Measurements from ENCODE around the gene NDUFS6.

NDUFS6 gene

DNA sequence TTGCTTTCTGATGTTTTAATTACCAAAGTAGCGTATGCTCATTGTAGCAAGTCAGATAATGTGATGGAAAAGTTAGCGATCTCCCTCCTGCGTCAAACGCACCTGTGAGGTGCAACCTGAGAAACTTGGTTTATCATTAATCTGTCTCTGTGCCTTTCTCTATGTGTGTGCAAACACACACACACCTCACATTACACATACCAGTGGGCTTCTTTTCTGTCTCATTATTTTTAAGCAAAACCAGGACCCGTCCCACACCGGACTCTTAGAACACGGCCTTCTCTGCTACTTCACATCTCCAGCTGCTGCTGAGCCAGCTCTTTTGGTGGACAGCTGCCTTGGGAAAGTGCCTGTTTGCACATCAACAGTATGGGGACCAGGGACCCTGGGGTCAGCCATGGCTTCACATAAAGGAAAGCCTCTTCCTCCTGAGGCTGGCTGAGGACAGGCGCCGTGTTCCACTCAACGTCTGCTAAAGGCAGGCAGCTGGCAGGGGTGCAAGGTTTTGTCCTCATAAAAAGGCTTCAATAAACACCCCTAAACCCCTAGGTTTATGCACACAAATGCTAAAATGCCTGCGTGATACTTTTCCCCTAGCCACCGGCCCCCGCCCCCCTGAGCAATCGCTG, 45.8 kb upstream of the NDUFS6 start:
- H3K4ac ChIP-seq (ENCODE audit: low read depth, low read length) = no peak overlapping the region
- H3K4me2 ChIP-seq (ENCODE audit: low read length) = no peak overlapping the region
- H2AK5ac ChIP-seq (ENCODE audit: low read length) = no peak overlapping the region
- H3K27me3 ChIP-seq (ENCODE audit: insufficient read depth, low read length, poor library complexity) = no peaks in the 10 kb centered on the region
- no peak overlapping the region for H2BK5ac ChIP-seq (ENCODE audit: low read length)
- H3K79me2 ChIP-seq (ENCODE audit: control insufficient read depth, insufficient read depth, low read length) = no peaks in the 10 kb centered on the region
- H4K5ac ChIP-seq (ENCODE audit: low read length) = no peak overlapping the region
- no peak for DNase-seq
- H2BK15ac ChIP-seq (replicated peaks; ENCODE audit: low read depth) = no peak overlapping the region
- no peak overlapping the region for H2BK120ac ChIP-seq (ENCODE audit: low read depth, low read length)
- H3K79me1 ChIP-seq (ENCODE audit: low read length) = no peaks in the 10 kb centered on the region
- H3K56ac ChIP-seq (ENCODE audit: low read length) = no peak overlapping the region
- H3K18ac ChIP-seq (ENCODE audit: low read length) = no peak overlapping the region
- no peak overlapping the region for H3K23ac ChIP-seq (ENCODE audit: low read length)
- no peak overlapping the region for H3K4me3 ChIP-seq (ENCODE audit: low read length)
- no peak overlapping the region for H3K9ac ChIP-seq (ENCODE audit: low read length)
- H3K36me3 ChIP-seq (ENCODE audit: control insufficient read depth, insufficient read depth, low read length) = no peaks in the 10 kb centered on the region
- no peaks in the 10 kb centered on the region for H3K4me1 ChIP-seq (ENCODE audit: control insufficient read depth, low read depth, low read length)
- no CpG with 5 or more reads among the region's 14 CpGs for WGBS (ENCODE audit: extremely low coverage, insufficient coverage, low lambda C conversion rate)
- H4K8ac ChIP-seq (ENCODE audit: low read depth, low read length) = no peak overlapping the region
- H3K27ac ChIP-seq (ENCODE audit: low read depth, low read length) = no peak overlapping the region

DNA sequence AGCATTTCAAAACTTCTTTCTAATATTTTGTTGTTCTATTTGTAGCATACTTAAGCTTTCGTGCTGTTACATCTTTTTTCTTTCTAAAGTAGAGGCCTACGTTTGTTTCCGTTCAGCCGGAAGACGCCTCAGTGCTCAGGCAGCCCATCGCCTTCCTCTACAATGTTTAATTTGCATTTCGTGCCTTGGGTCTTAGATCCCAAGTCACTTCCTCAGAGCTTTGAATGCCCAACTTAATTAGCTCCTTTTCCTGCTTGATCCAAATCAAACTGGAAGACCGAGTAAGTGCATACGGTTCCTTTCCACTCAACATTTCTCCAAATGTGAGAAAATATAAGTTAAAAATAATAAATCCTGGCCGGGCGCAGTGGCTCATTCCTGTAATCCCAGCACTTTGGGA, 44.7 kb upstream of the NDUFS6 start:
- Histone ChIP-seq H4K5ac (ENCODE audit: low read length) (no peak overlapping the region), H3K79me2 (ENCODE audit: control insufficient read depth, insufficient read depth, low read length) (no peaks in the 10 kb centered on the region), H2BK5ac (ENCODE audit: low read length) (no peak overlapping the region), H3K56ac (ENCODE audit: low read length) (no peak overlapping the region), H3K27me3 (ENCODE audit: insufficient read depth, low read length, poor library complexity) (no peaks in the 10 kb centered on the region), H2BK15ac (replicated peaks; ENCODE audit: low read depth) (no peak overlapping the region), H3K4me2 (ENCODE audit: low read length) (no peak overlapping the region), H3K36me3 (ENCODE audit: control insufficient read depth, insufficient read depth, low read length) (no peaks in the 10 kb centered on the region), H3K23ac (ENCODE audit: low read length) (no peak overlapping the region), H3K18ac (ENCODE audit: low read length) (no peak overlapping the region), H2AK5ac (ENCODE audit: low read length) (no peak overlapping the region), H3K4me3 (ENCODE audit: low read length) (no peak overlapping the region), H3K79me1 (ENCODE audit: low read length) (no peaks in the 10 kb centered on the region), H3K9ac (ENCODE audit: low read length) (no peak overlapping the region), H2BK120ac (ENCODE audit: low read depth, low read length) (no peak overlapping the region), H4K8ac (ENCODE audit: low read depth, low read length) (no peak overlapping the region), H3K27ac (ENCODE audit: low read depth, low read length) (no peak overlapping the region), H3K4me1 (ENCODE audit: control insufficient read depth, low read depth, low read length) (no peaks in the 10 kb centered on the region), H3K4ac (ENCODE audit: low read depth, low read length) (no peak overlapping the region)
- no CpG with 5 or more reads among the region's 11 CpGs for WGBS (ENCODE audit: extremely low coverage, insufficient coverage, low lambda C conversion rate)
- peak; percentile 8 for DNase-seq

DNA sequence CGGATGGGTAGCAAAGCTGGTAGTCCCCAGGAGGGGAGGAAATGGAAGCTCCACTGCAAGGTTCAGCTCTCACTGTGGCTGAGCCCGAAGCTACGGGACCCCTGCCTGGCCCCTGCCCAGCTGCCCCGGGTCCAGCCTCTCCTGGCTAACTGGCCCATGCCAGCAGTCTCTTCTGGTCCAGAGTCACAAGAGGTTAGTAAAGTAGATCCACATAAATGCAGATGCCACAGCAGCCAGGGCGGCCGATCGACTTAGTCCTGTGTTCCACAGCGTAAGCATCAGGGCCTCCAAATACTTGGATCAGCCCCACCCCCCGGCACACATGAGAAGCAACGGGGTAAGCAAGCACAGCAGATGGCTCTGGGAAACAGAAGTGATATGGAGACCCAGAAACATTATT, 43.7 kb upstream of the NDUFS6 start:
- Histone ChIP-seq H3K18ac (ENCODE audit: low read length) (no peak overlapping the region), H3K23ac (ENCODE audit: low read length) (no peak overlapping the region), H3K27me3 (ENCODE audit: insufficient read depth, low read length, poor library complexity) (no peaks in the 10 kb centered on the region), H3K4me3 (ENCODE audit: low read length) (no peak overlapping the region), H2AK5ac (ENCODE audit: low read length) (no peak overlapping the region), H4K8ac (ENCODE audit: low read depth, low read length) (no peak overlapping the region), H3K79me2 (ENCODE audit: control insufficient read depth, insufficient read depth, low read length) (no peaks in the 10 kb centered on the region), H2BK120ac (ENCODE audit: low read depth, low read length) (no peak overlapping the region), H3K36me3 (ENCODE audit: control insufficient read depth, insufficient read depth, low read length) (no peaks in the 10 kb centered on the region), H3K4me2 (ENCODE audit: low read length) (no peak overlapping the region), H2BK5ac (ENCODE audit: low read length) (no peak overlapping the region), H3K4me1 (ENCODE audit: control insufficient read depth, low read depth, low read length) (no peaks in the 10 kb centered on the region), H4K5ac (ENCODE audit: low read length) (no peak overlapping the region), H3K56ac (ENCODE audit: low read length) (no peak overlapping the region), H3K27ac (ENCODE audit: low read depth, low read length) (no peak overlapping the region), H3K9ac (ENCODE audit: low read length) (no peak overlapping the region), H3K4ac (ENCODE audit: low read depth, low read length) (no peak overlapping the region), H3K79me1 (ENCODE audit: low read length) (no peaks in the 10 kb centered on the region), H2BK15ac (replicated peaks; ENCODE audit: low read depth) (no peak overlapping the region)
- DNase-seq = no peak
- WGBS (ENCODE audit: extremely low coverage, insufficient coverage, low lambda C conversion rate) = no CpG with 5 or more reads among the region's 10 CpGs

GRCh38 chr5:1758574-1758973, 42.6 kb upstream of the NDUFS6 start:
- Histone ChIP-seq H3K56ac (ENCODE audit: low read length) (no peak overlapping the region), H2BK5ac (ENCODE audit: low read length) (no peak overlapping the region), H3K4me2 (ENCODE audit: low read length) (no peak overlapping the region), H3K18ac (ENCODE audit: low read length) (no peak overlapping the region), H3K36me3 (ENCODE audit: control insufficient read depth, insufficient read depth, low read length) (no peaks in the 10 kb centered on the region), H3K4me1 (ENCODE audit: control insufficient read depth, low read depth, low read length) (no peaks in the 10 kb centered on the region), H3K79me2 (ENCODE audit: control insufficient read depth, insufficient read depth, low read length) (no peaks in the 10 kb centered on the region), H3K9ac (ENCODE audit: low read length) (no peak overlapping the region), H3K4ac (ENCODE audit: low read depth, low read length) (no peak overlapping the region), H3K79me1 (ENCODE audit: low read length) (no peaks in the 10 kb centered on the region), H4K8ac (ENCODE audit: low read depth, low read length) (no peak overlapping the region), H3K27ac (ENCODE audit: low read depth, low read length) (no peak overlapping the region), H4K5ac (ENCODE audit: low read length) (no peak overlapping the region), H2AK5ac (ENCODE audit: low read length) (no peak overlapping the region), H2BK120ac (ENCODE audit: low read depth, low read length) (no peak overlapping the region), H3K27me3 (ENCODE audit: insufficient read depth, low read length, poor library complexity) (no peaks in the 10 kb centered on the region), H3K4me3 (ENCODE audit: low read length) (no peak overlapping the region), H2BK15ac (replicated peaks; ENCODE audit: low read depth) (no peak overlapping the region), H3K23ac (ENCODE audit: low read length) (no peak overlapping the region)
- no CpG with 5 or more reads among the region's 3 CpGs for WGBS (ENCODE audit: extremely low coverage, insufficient coverage, low lambda C conversion rate)
- no peak for DNase-seq

DNA sequence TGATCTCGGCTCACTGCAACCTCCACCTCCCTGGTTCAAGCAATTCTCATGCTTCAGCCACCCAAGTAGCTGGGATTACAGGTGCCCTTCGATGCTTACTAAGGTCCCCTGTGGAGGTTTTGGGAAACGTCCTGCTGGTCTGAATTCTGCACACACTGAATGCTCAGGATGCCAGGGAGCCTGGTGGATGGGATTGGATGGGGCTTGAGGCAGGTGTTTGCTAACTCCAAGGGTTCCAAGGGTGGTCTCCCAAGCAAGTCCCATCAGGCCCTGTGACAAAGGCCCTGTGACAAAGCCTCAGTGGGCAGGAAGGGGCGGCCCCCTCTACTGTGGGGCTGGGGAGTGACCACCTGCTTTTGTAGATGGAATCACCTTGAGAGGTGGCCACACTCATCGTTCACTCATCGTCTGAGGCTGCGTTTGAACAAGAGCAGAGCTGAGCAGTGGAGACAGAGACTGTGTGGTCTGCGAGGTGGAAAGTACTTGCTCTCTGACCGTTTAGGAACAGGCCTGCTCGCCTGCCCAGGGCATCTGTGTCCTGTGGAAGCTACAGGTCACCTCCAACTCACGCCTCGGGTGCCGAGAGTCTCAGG, 41.7 kb upstream of the NDUFS6 start:
- no peaks in the 10 kb centered on the region for H3K36me3 ChIP-seq (ENCODE audit: control insufficient read depth, insufficient read depth, low read length)
- no peak overlapping the region for H3K4me3 ChIP-seq (ENCODE audit: low read length)
- H2BK5ac ChIP-seq (ENCODE audit: low read length) = no peak overlapping the region
- H3K27ac ChIP-seq (ENCODE audit: low read depth, low read length) = no peak overlapping the region
- no peak overlapping the region for H4K8ac ChIP-seq (ENCODE audit: low read depth, low read length)
- no peak overlapping the region for H2BK120ac ChIP-seq (ENCODE audit: low read depth, low read length)
- H3K4me1 ChIP-seq (ENCODE audit: control insufficient read depth, low read depth, low read length) = no peaks in the 10 kb centered on the region
- no peak overlapping the region for H3K56ac ChIP-seq (ENCODE audit: low read length)
- H4K5ac ChIP-seq (ENCODE audit: low read length) = no peak overlapping the region
- no peak overlapping the region for H3K9ac ChIP-seq (ENCODE audit: low read length)
- no CpG with 5 or more reads among the region's 13 CpGs for WGBS (ENCODE audit: extremely low coverage, insufficient coverage, low lambda C conversion rate)
- no peak overlapping the region for H3K18ac ChIP-seq (ENCODE audit: low read length)
- no peak for DNase-seq
- H3K4ac ChIP-seq (ENCODE audit: low read depth, low read length) = no peak overlapping the region
- no peak overlapping the region for H3K4me2 ChIP-seq (ENCODE audit: low read length)
- no peak overlapping the region for H2BK15ac ChIP-seq (replicated peaks; ENCODE audit: low read depth)
- H3K79me2 ChIP-seq (ENCODE audit: control insufficient read depth, insufficient read depth, low read length) = no peaks in the 10 kb centered on the region
- no peaks in the 10 kb centered on the region for H3K27me3 ChIP-seq (ENCODE audit: insufficient read depth, low read length, poor library complexity)
- H3K23ac ChIP-seq (ENCODE audit: low read length) = no peak overlapping the region
- H2AK5ac ChIP-seq (ENCODE audit: low read length) = no peak overlapping the region
- no peaks in the 10 kb centered on the region for H3K79me1 ChIP-seq (ENCODE audit: low read length)

- Histone ChIP-seq H2BK15ac (replicated peaks; ENCODE audit: low read depth) (no peak overlapping the region), H3K4me1 (ENCODE audit: control insufficient read depth, low read depth, low read length) (no peaks in the 10 kb centered on the region), H3K23ac (ENCODE audit: low read length) (no peak overlapping the region), H2BK5ac (ENCODE audit: low read length) (no peak overlapping the region), H3K4me2 (ENCODE audit: low read length) (no peak overlapping the region), H4K5ac (ENCODE audit: low read length) (no peak overlapping the region), H2BK120ac (ENCODE audit: low read depth, low read length) (no peak overlapping the region), H3K4me3 (ENCODE audit: low read length) (no peak overlapping the region), H3K36me3 (ENCODE audit: control insufficient read depth, insufficient read depth, low read length) (no peaks in the 10 kb centered on the region), H3K79me1 (ENCODE audit: low read length) (no peaks in the 10 kb centered on the region), H3K18ac (ENCODE audit: low read length) (no peak overlapping the region), H4K8ac (ENCODE audit: low read depth, low read length) (no peak overlapping the region), H2AK5ac (ENCODE audit: low read length) (no peak overlapping the region), H3K27me3 (ENCODE audit: insufficient read depth, low read length, poor library complexity) (no peaks in the 10 kb centered on the region), H3K9ac (ENCODE audit: low read length) (no peak overlapping the region), H3K56ac (ENCODE audit: low read length) (no peak overlapping the region), H3K27ac (ENCODE audit: low read depth, low read length) (no peak overlapping the region), H3K79me2 (ENCODE audit: control insufficient read depth, insufficient read depth, low read length) (no peaks in the 10 kb centered on the region), H3K4ac (ENCODE audit: low read depth, low read length) (no peak overlapping the region)
- no peak for DNase-seq
- WGBS (ENCODE audit: extremely low coverage, insufficient coverage, low lambda C conversion rate) = no CpG with 5 or more reads among the region's 4 CpGs
Observed at GRCh38 chr5:1760231-1760630, 41.0 kb upstream of the NDUFS6 start.

Data from mesendoderm (in vitro differentiated cells).